Esophagus squamous epithelium (tissue), 4 donors: Measurements from ENCODE around the gene UNC119B.

Experiments used
- CTCF ChIP-seq, 6 experiments: fragments of 450-650 bp in 4 of 6; fragments of 200-600 bp in 2 of 6; sonication (generic) in 2 of 6; IDR thresholded peaks; one replicate each; pipeline ENCODE4 v1.5.1; 2016 to 2019; ENCODE audit warnings: antibody characterized with exemption in 6 of 6, mild to moderate bottlenecking in 4 of 6, moderate library complexity in 4 of 6
- POLR2A ChIP-seq, 4 donors: fragments of 450-650 bp; IDR thresholded peaks; one replicate each; pipeline ENCODE4 v1.6.1; 2017; ENCODE audit warnings: antibody characterized with exemption in 4 of 4, mild to moderate bottlenecking in 4 of 4, moderate library complexity in 3 of 4

GRCh38 chr12:120754792-120755191, 44.5 kb downstream of the UNC119B start:
- TF ChIP-seq CTCF (IDR thresholded peaks at IDR 0.05) (no peak), POLR2A (IDR thresholded peaks at IDR 0.05) (no peak)
